Measurements from ENCODE around the gene RABL6.
"Not testable (repeated sequence)": the region's sequence is repeated elsewhere in the genome, so short reads cannot be mapped to it uniquely, and the experiment has no call there.

GRCh38 chr9:136866898-136867421, 59.2 kb downstream of the RABL6 start:
- not testable (repeated sequence) for TF ChIP-seq CTCF, POLR2A (IDR thresholded peaks at IDR 0.05)

All from uterus (tissue), 2 donors.